GM12878 (cell line): Measurements from ENCODE around the gene SYNPO. TPM values are rescaled to one million over a fixed set of nuclear protein-coding genes. Genes with fewer than 3 reads are reported as not detected.

Experiments used
- ATAC-seq: fragments of 200-7000 bp; cut with Tn5 transposase; 3 replicates; pipeline ENCODE4 v1.9.1; 2020; ENCODE audit warnings: mild to moderate bottlenecking, moderate library complexity
- BruUV-seq: library from RNA; stranded (reverse); fragments of 400-500 nt; replicated peaks from 2 replicates; lab custom pipeline; 2021; lab: Mats Ljungman, UMichigan
- CTCF ChIA-PET: fragments of 300-600 bp; sonication (Branson Sonifier 250); formaldehyde crosslinking; extraction: SDS; loops from one replicate; lab custom pipeline; 2021; ENCODE audit warnings: inconsistent platforms; lab: Yijun Ruan, JAX
- POLR2A ChIA-PET: fragments of 350-600 bp; formaldehyde crosslinking; extraction: SDS; loops from one replicate; lab custom pipeline; 2021; ENCODE audit warnings: inconsistent platforms; lab: Charles Lee
- RAD21 ChIA-PET: fragments of 300-600 bp; sonication (Branson Sonifier 250); formaldehyde crosslinking; loops from one replicate; lab custom pipeline; 2023; ENCODE audit warnings: antibody characterized with exemption; ENCODE audit not compliant: unreplicated experiment; lab: Charles Lee
- SMC1A ChIA-PET: fragments of 300-600 bp; sonication (Branson Sonifier 250); formaldehyde crosslinking; loops from one replicate; lab custom pipeline; 2023; ENCODE audit not compliant: unreplicated experiment, uncharacterized antibody; lab: Charles Lee
- DNase-seq: peaks from one replicate; pipeline ENCODE4 v3.0.0-alpha.2; 2011; ENCODE audit warnings: low read depth, low spot score
- FAIRE-seq: peaks from 3 replicates; lab custom pipeline; 2011; peaks lifted over from hg19 to GRCh38; lab: Jason Lieb, UNC
- H2AFZ ChIP-seq: 2 replicates; pipeline ENCODE4 v1.6.0; 2011; ENCODE audit warnings: low read depth, low read length, control low read depth; ENCODE audit not compliant: control insufficient read depth
- H3K27ac ChIP-seq: 2 replicates; pipeline ENCODE4 v1.5.1; 2011; ENCODE audit warnings: control low read depth; ENCODE audit not compliant: control insufficient read depth, insufficient read depth
- H3K27me3 ChIP-seq, 2 experiments: replicated peaks in 1 of 2; 2 replicates each; pipeline versions ENCODE4 v1.6.0 to v1.6.1; 2011; ENCODE audit warnings: low read length in 1 of 2; ENCODE audit not compliant: control insufficient read depth in 2 of 2, insufficient read depth in 2 of 2
- H3K36me3 ChIP-seq, 2 experiments: 2 replicates each; pipeline ENCODE4 v1.5.1; 2011; ENCODE audit warnings: low read length in 1 of 2; ENCODE audit not compliant: control insufficient read depth in 2 of 2, insufficient read depth in 2 of 2
- H3K4me1 ChIP-seq: 2 replicates; pipeline ENCODE4 v1.6.1; 2011; ENCODE audit warnings: mild to moderate bottlenecking, low read length, moderate library complexity, mixed read lengths; ENCODE audit not compliant: control insufficient read depth, insufficient read depth
- H3K4me2 ChIP-seq: 2 replicates; pipeline ENCODE4 v1.6.0; 2011; ENCODE audit warnings: control low read depth; ENCODE audit not compliant: control insufficient read depth, insufficient read depth
- H3K4me3 ChIP-seq: fragments of 200-600 bp; sonication (generic); 2 replicates; pipeline ENCODE4 v1.5.1; 2016
- H3K79me2 ChIP-seq: 2 replicates; pipeline ENCODE4 v1.6.0; 2011; ENCODE audit warnings: low read length; ENCODE audit not compliant: control insufficient read depth, insufficient read depth
- H3K9ac ChIP-seq: 2 replicates; pipeline ENCODE4 v1.8.0; 2011; ENCODE audit warnings: low read length, control low read depth, mixed read lengths; ENCODE audit not compliant: control insufficient read depth, insufficient read depth
- H3K9me3 ChIP-seq: replicated peaks from 3 replicates; pipeline ENCODE4 v1.5.1; 2011; ENCODE audit warnings: mild to moderate bottlenecking, low read length; ENCODE audit not compliant: control insufficient read depth, insufficient read depth
- H4K20me1 ChIP-seq: 2 replicates; pipeline ENCODE4 v1.6.0; 2011; ENCODE audit not compliant: control insufficient read depth, insufficient read depth
- BACH1 ChIP-seq: fragments of 450-650 bp; IDR thresholded peaks from 2 replicates; pipeline ENCODE4 v1.6.1; 2017; ENCODE audit warnings: mild to moderate bottlenecking, borderline replicate concordance
- BMI1 ChIP-seq: fragments of 450-650 bp; IDR thresholded peaks from 2 replicates; pipeline ENCODE4 v1.6.1; 2016; ENCODE audit warnings: mild to moderate bottlenecking, moderate library complexity, borderline replicate concordance
- CREM ChIP-seq: IDR thresholded peaks from 2 replicates; pipeline ENCODE4 v1.6.1; 2014; ENCODE audit warnings: antibody characterized with exemption, low read depth
- JUND ChIP-seq: IDR thresholded peaks from 2 replicates; pipeline ENCODE4 v1.6.1; 2012; ENCODE audit warnings: low read depth, mild to moderate bottlenecking, low read length, improper control_type of control experiment, moderate library complexity
- MYB ChIP-seq: fragments of 150-350 bp; IDR thresholded peaks from 2 replicates; pipeline ENCODE4 v1.6.1; 2014; ENCODE audit warnings: mild to moderate bottlenecking, low read depth, low read length, borderline replicate concordance
- MYC ChIP-seq: IDR thresholded peaks from 2 replicates; pipeline ENCODE4 v1.6.1; 2011; ENCODE audit warnings: mild to moderate bottlenecking, low read length, moderate library complexity, inconsistent platforms; ENCODE audit not compliant: insufficient read depth, insufficient replicate concordance, insufficient read length, severe bottlenecking
- NRF1 ChIP-seq: conservative IDR thresholded peaks from 2 replicates; pipeline ENCODE4 v1.6.1; 2011; ENCODE audit warnings: mild to moderate bottlenecking, low read depth, low read length, improper control_type of control experiment
- PRDM15 ChIP-seq: fragments of 450-650 bp; formaldehyde crosslinking; IDR thresholded peaks from 2 replicates; pipeline ENCODE4 v1.4.0; 2020; ENCODE audit warnings: mild to moderate bottlenecking, moderate library complexity
- SMAD5 ChIP-seq: IDR thresholded peaks from 2 replicates; pipeline ENCODE4 v1.6.1; 2016; ENCODE audit warnings: antibody characterized with exemption, low read depth
- SPI1 ChIP-seq: IDR thresholded peaks from 2 replicates; pipeline ENCODE4 v1.6.1; 2011; ENCODE audit warnings: low read depth, mild to moderate bottlenecking, low read length, moderate library complexity, borderline replicate concordance; ENCODE audit not compliant: insufficient read depth
- TCF12 ChIP-seq: IDR thresholded peaks from 2 replicates; pipeline ENCODE4 v1.6.1; 2011; ENCODE audit warnings: low read depth, mild to moderate bottlenecking, low read length
- ZBTB4 ChIP-seq: fragments of 450-650 bp; formaldehyde crosslinking; IDR thresholded peaks from 2 replicates; pipeline ENCODE4 v1.4.0; 2022; ENCODE audit warnings: mild to moderate bottlenecking, moderate library complexity
- WGBS: methylation state at CpG from one replicate; pipeline ENCODE4 v1.1.6; 2016; ENCODE audit warnings: low lambda C conversion rate; ENCODE audit not compliant: insufficient replicate concordance, insufficient coverage; ENCODE audit errors: missing lambda C conversion rate; 5-methylcytosine and 5-hydroxymethylcytosine counted together
- in situ Hi-C: fragments of 300-500 bp; cut with MboI; formaldehyde crosslinking; loops from 9 replicates; pipeline ENCODE4 v1.14.3; 2018; ENCODE audit warnings: mixed read lengths
- intact Hi-C: fragments of 100-400 bp; cut with micrococcal nuclease; formaldehyde crosslinking; loops from one replicate; pipeline ENCODE4 v1.14.2; 2022; ENCODE audit not compliant: unreplicated experiment
- polyA plus RNA-seq, 11 experiments: library from polyadenylated mRNA; depleted of rRNA in 4 of 11; unstranded in 6 of 11; stranded (reverse) in 5 of 11; fragments of >200 nt; fragmentation: Nextera tagmentation in 4 of 11; fragmentation: Illumina TruSeq in 1 of 11; extraction: Ambion mirVana in 4 of 11; extraction: Trizol in 1 of 11; gene quantifications; 1 replicate in 1 of 11; 2 replicates in 10 of 11; pipeline versions ENCODE4 v1.2.1 to v1.2.3, GENCODE V29; 2011 to 2016; ENCODE audit warnings: inconsistent platforms in 2 of 11, missing spikeins in 2 of 11, low read depth in 1 of 11
- total RNA-seq, 4 experiments: library from RNA; depleted of rRNA in 3 of 4; stranded (reverse); fragments of >200 nt in 3 of 4; fragmentation: Illumina TruSeq in 1 of 4; extraction: Trizol in 1 of 4; gene quantifications; 2 replicates each; pipeline versions ENCODE4 v1.2.1 to v1.2.3, GENCODE V29; 2013 to 2021

Gene SYNPO
- total and polyA plus RNA-seq, 10 of the 15 experiments (the other 5 are each of a cell fraction or from before 2014, with no cell fraction given): 0.77 to 21.0 (median 3.9) TPM

GRCh38 chr5:150611026-150611425 is 29.4 kb upstream of the SYNPO start (continued):
- TF ChIP-seq PRDM15 (CRISPR knock-in tag) (no peak), TCF12 (no peak)

- POLR2A ChIA-PET: interaction anchor here (1.1 to 1.3 kb wide), 2 partner anchors 11 to 14 kb away, joined by 3 read pairs; no protein-coding TSS in a partner anchor
- TF ChIP-seq SMAD5 (no peak), SPI1 (no peak), MYC (no peak), BMI1 (no peak), NRF1 (no peak), BACH1 (no peak), MYB (no peak), ZBTB4 (CRISPR knock-in tag) (no peak), JUND (no peak), CREM (no peak)
- TF ChIP-seq, all 136 proteins: peak for 0
- SMC1A ChIA-PET: interaction anchor here (1.1 to 1.5 kb wide), 4 partner anchors 14 to 45 kb away, joined by 3 to 7 read pairs (median 5); no protein-coding TSS in a partner anchor
Observed at GRCh38 chr5:150612405-150612804, 28.1 kb upstream of the SYNPO start.

More at GRCh38 chr5:150612405-150612804, 28.1 kb upstream of the SYNPO start:
- in situ Hi-C loops: no loop called here
- Histone ChIP-seq H3K4me3 (no peak overlapping the region), H3K9me3 (no peaks in the 10 kb centered on the region), H3K79me2 (no peaks in the 10 kb centered on the region), H3K4me2 (no peak overlapping the region), H3K9ac (no peak overlapping the region), H3K36me3 (no peaks in the 10 kb centered on the region), H3K27ac (no peak overlapping the region), H3K4me1 (no peaks in the 10 kb centered on the region), H3K27me3 (no peaks in the 10 kb centered on the region; a peak in 1 of 4 replicates), H2AFZ (no peak overlapping the region), H4K20me1 (no peaks in the 10 kb centered on the region)
- ChIA-PET RAD21 (interaction anchor here (0.9 to 1.9 kb wide), 2 partner anchors 10 to 14 kb away, joined by 3 to 15 read pairs; no protein-coding TSS in a partner anchor), CTCF (interaction anchor here (0.6 to 2.4 kb wide), 3 partner anchors 22 to 143 kb away, joined by 3 to 5 read pairs (median 3); partner anchors contain the start of gene RBM22)
- no peak for ATAC-seq
- intact Hi-C loops: no loop called here
- DNase-seq: no peak
- FAIRE-seq: no peak
- 69% methylated on average over 4 of the region's 4 CpGs for WGBS
- BruUV-seq: no TSS peak
